GM12801 (cell line): ENCODE measurements around the gene ESR2.

Source experiments
- TF ChIP-seq, protein P1 (sequence below): IDR thresholded peaks from one replicate; pipeline ENCODE4 v1.5.1; 2011; ENCODE audit warnings: control low read depth; ENCODE audit not compliant: insufficient read length; ENCODE audit errors: extremely low read depth

ESR2 gene

GRCh38 chr14:64184103-64184729 is 110.0 kb downstream of the ESR2 start:
- TF ChIP-seq, protein P1, sequence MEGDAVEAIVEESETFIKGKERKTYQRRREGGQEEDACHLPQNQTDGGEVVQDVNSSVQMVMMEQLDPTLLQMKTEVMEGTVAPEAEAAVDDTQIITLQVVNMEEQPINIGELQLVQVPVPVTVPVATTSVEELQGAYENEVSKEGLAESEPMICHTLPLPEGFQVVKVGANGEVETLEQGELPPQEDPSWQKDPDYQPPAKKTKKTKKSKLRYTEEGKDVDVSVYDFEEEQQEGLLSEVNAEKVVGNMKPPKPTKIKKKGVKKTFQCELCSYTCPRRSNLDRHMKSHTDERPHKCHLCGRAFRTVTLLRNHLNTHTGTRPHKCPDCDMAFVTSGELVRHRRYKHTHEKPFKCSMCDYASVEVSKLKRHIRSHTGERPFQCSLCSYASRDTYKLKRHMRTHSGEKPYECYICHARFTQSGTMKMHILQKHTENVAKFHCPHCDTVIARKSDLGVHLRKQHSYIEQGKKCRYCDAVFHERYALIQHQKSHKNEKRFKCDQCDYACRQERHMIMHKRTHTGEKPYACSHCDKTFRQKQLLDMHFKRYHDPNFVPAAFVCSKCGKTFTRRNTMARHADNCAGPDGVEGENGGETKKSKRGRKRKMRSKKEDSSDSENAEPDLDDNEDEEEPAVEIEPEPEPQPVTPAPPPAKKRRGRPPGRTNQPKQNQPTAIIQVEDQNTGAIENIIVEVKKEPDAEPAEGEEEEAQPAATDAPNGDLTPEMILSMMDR: no peak

DNA sequence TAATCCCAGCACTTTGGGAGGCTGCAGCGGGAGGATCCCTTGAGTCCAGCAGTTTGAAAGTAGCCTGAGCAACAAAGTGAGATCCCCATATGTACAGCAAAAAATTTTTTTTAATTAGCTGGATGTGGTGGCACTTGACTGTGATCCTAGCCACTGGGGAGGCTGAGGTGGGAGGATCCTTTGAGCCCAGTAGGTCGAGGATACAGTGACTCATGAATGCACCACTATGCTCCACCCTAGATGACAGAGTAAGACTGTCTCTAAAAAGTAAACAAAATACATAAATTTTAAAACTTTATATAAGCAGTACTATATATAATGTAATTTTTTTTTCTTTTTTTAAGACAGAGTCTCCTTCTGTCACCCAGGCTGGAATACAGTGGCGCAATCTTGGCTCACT is 115.4 kb downstream of the ESR2 start:
- TF ChIP-seq, protein P1: no peak

DNA sequence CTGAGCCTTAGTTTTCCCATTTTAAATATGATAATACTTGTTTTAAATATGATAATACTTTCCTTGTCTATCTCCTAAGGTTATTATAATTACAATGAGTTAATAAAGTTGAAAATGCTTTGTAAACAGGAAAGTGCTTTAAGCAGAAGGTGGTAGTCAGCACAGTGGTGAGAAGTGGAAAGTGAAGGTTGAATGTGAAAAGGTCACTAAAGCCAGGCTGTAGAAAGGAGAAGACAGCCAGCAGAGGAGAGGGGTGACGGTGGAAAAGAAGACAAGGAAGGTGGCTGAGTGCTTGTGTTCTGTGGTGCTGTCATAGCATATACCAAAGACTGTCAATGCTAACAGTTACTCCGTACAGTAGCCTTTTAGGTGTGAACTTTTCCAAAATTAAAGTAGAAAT is 117.8 kb downstream of the ESR2 start:
- TF ChIP-seq, protein P1: no peak

DNA sequence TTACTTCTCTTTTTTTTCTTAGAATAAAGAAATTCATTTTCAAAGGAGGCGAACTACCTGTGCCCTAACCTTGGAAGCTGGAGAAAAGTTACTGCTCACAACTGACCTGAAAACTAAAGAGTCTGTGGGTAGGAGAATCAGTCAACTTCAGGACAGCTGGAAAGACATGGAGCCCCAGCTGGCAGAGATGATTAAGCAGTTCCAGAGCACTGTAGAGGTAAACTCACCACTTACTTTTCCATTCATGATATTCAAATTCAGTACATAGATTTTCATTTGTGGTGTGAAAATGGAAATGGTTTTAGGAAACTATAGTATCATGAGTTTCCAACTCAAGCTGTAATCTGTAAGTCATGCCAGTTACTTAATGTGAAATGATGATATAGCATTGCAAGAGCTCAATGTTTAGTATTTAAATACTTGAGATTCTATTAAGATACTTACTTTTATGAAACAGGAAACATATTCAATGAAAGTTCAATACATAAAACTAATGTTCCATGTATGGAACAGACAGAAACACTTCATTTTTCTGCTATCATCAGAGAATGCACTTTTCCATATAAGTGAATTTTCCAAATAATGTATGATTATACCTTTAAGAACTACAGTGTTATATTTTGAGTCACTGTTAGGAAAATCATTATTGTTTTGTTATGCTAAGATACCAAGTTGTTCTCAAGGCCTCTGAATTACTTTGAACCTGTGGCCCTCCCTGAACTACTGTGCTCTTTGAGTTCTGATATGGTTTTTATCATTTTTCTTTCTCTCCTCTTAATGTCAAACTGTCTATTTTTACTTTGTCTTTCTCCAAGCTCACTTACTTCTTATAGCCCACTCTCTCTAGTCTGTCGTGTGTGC is 119.0 kb downstream of the ESR2 start:
- TF ChIP-seq, protein P1: no peak

- TF ChIP-seq, protein P1: no peak
Measured at GRCh38 chr14:64170181-64170580, 124.0 kb downstream of the ESR2 start.

DNA sequence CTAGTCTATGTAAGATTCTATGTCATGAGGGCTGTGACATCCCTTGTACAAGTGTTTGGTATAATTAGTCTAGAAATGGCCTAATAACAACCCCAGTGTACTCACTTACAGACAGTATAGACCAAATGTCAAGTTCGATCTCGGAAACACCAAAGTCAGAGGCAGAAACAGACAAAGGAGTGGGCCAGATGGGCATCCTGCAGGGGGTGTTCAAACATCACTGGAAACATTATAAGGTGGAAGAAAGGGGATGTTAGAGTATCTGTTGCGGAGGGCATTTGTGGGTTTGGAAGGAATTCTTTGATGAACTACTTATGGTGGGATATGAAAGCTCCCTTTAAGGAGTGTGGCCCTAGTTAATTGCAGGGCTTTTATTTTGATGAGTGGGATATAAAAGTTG is 134.6 kb downstream of the ESR2 start:
- TF ChIP-seq, protein P1: no peak

DNA sequence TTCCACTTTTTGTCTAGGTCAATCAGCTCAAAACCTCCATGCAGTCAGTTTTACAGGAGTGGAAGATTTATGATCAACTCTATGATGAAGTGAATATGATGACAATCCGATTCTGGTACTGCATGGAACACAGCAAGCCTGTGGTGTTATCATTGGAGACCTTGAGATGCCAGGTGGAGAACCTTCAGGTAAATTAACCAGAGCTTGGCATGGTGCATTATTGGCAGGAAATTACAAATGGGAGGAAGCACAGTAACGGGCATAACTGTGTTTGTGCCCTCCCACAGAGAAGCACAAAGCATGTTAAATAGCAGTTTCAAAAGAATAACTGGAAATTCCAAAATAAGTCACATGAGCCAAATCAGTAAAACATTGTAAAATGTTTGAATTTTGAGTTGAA is 135.6 kb downstream of the ESR2 start:
- TF ChIP-seq, protein P1: no peak
